ENCODE results near the gene ALOX15B.

Gene ALOX15B

DNA sequence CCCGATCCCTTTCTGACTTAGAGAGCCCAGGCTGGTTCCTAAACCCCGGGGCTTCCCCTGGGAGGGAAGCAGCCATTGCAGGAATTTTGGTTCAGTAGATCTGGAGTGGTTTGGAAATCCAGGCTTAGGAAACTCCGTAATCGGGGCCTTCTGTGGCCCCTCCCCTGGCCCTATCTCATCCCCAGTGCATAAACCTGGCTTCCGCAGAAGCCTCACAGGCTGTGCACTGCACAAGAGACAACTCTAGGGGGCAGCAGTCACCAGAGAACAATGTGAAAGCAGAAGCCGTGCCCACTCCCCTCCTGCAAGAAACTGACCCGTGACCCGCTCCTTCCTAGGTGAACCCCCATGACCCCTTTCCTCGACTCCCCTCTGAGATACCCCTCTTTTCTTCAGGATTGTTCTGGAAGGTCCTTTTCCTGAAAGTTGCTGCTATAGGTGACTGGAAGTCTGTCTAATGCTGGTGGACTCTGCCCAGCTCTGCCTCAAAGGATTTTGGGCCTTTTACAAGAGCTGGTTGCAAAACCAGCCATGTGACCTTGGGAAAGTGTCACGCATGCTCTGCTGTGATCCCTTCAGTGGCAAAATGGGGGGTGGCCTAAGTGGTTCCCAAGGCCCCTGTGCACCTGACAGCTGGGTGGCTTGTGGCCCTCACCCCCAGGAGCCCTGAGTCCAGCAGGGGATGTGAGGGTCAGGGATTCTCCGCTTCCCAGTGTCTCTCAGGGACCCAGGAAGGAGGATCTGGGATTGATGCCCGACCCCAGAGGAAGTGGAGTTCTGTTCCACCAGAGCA is 22.0 kb upstream of the ALOX15B start:
- H3K27ac ChIP-seq (ENCODE audit: low read length) = no peak overlapping the region
- no peaks in the 10 kb centered on the region for H3K36me3 ChIP-seq (ENCODE audit: insufficient read depth, low read length)
- H3K9ac ChIP-seq (ENCODE audit: low read depth, low read length) = no peak overlapping the region
- H3K4me1 ChIP-seq (ENCODE audit: insufficient read depth, low read length) = no peaks in the 10 kb centered on the region
- no peaks in the 10 kb centered on the region for H3K9me3 ChIP-seq (ENCODE audit: insufficient read depth, low read length, severe bottlenecking)
- TF ChIP-seq, protein P1, sequence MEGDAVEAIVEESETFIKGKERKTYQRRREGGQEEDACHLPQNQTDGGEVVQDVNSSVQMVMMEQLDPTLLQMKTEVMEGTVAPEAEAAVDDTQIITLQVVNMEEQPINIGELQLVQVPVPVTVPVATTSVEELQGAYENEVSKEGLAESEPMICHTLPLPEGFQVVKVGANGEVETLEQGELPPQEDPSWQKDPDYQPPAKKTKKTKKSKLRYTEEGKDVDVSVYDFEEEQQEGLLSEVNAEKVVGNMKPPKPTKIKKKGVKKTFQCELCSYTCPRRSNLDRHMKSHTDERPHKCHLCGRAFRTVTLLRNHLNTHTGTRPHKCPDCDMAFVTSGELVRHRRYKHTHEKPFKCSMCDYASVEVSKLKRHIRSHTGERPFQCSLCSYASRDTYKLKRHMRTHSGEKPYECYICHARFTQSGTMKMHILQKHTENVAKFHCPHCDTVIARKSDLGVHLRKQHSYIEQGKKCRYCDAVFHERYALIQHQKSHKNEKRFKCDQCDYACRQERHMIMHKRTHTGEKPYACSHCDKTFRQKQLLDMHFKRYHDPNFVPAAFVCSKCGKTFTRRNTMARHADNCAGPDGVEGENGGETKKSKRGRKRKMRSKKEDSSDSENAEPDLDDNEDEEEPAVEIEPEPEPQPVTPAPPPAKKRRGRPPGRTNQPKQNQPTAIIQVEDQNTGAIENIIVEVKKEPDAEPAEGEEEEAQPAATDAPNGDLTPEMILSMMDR (IDR thresholded peaks at IDR 0.05; ENCODE audit: borderline replicate concordance, extremely low read depth, low read length, poor library complexity, severe bottlenecking) = peak; percentile 70
- TF ChIP-seq EZH2 (IDR thresholded peaks at IDR 0.05; ENCODE audit: borderline replicate concordance, low read depth, low read length, severe bottlenecking) = no peak
- peaks cover 9% of the 10 kb centered on the region for H3K27me3 ChIP-seq (ENCODE audit: insufficient read depth, low read length, poor library complexity)
- no peak overlapping the region for H3K4me2 ChIP-seq (ENCODE audit: insufficient read depth, low read length)
- H3K79me2 ChIP-seq (ENCODE audit: insufficient read depth, low read length) = no peaks in the 10 kb centered on the region
- ATAC-seq (ENCODE audit: insufficient read depth, low read depth) (no peak), DNase-seq (peak; percentile 32)
- H4K20me1 ChIP-seq (ENCODE audit: insufficient read depth, low read length) = no peaks in the 10 kb centered on the region; the same call in 1 of the 2 replicates
- no peak overlapping the region for H3K4me3 ChIP-seq (ENCODE audit: low read depth in 1 of 2, low read length in 2 of 2)
- no peak overlapping the region for H2AFZ ChIP-seq (ENCODE audit: low read depth, low read length)

DNA sequence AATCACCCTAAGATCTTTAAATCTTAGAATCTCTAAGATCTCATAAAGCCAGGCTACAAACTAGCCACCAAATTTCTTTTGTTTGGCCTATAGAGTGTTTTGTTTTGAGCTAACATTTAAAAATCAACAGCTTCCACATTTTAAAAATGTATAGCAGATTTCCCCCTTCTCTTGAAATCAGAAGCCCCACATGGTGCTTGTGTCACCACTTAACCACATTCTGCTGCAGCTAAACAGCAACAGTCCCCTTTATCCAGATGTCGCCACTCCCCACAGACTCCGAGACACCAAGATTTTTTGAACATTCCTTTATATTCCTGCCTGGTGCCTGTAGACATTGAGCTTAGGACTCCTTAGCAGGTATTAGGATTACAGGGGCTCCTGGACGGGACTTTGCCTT is 20.4 kb upstream of the ALOX15B start:
- DNase-seq (no peak), ATAC-seq (ENCODE audit: insufficient read depth, low read depth) (no peak)
- Histone ChIP-seq H3K4me3 (ENCODE audit: low read depth in 1 of 2, low read length in 2 of 2) (no peak overlapping the region), H3K36me3 (ENCODE audit: insufficient read depth, low read length) (no peaks in the 10 kb centered on the region), H3K4me2 (ENCODE audit: insufficient read depth, low read length) (no peak overlapping the region), H3K9me3 (ENCODE audit: insufficient read depth, low read length, severe bottlenecking) (no peaks in the 10 kb centered on the region), H3K27me3 (ENCODE audit: insufficient read depth, low read length, poor library complexity) (peaks cover 9% of the 10 kb centered on the region), H3K9ac (ENCODE audit: low read depth, low read length) (no peak overlapping the region), H2AFZ (ENCODE audit: low read depth, low read length) (no peak overlapping the region), H3K27ac (ENCODE audit: low read length) (no peak overlapping the region), H3K4me1 (ENCODE audit: insufficient read depth, low read length) (no peaks in the 10 kb centered on the region), H3K79me2 (ENCODE audit: insufficient read depth, low read length) (no peaks in the 10 kb centered on the region), H4K20me1 (ENCODE audit: insufficient read depth, low read length) (no peaks in the 10 kb centered on the region; the same call in 1 of the 2 replicates)
- TF ChIP-seq, protein P1 (IDR thresholded peaks at IDR 0.05; ENCODE audit: borderline replicate concordance, extremely low read depth, low read length, poor library complexity, severe bottlenecking) = no peak
- no peak for TF ChIP-seq EZH2 (IDR thresholded peaks at IDR 0.05; ENCODE audit: borderline replicate concordance, low read depth, low read length, severe bottlenecking)

DNA sequence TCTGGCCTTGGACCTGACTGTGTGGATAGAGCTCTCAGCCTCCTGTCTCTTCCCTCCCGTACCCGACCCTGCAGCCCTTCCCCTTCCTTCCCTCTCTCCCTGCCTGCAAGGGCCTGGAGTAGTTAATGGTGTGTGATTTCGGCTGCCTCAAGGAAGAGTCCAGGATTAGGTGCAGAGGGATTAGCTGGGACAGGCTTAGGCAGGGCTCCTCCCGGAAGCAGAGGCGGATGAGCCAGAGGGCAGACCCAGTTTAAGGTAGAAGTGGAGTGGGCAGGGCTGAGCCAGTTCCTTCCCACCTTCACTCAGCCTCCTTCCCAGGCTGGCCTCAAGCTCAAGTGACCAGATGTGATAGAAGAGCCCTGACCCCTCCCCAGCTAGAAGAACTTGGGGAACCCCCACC is 19.7 kb upstream of the ALOX15B start:
- Histone ChIP-seq H3K4me1 (ENCODE audit: insufficient read depth, low read length) (no peaks in the 10 kb centered on the region), H3K27me3 (ENCODE audit: insufficient read depth, low read length, poor library complexity) (peaks cover 9% of the 10 kb centered on the region), H3K9me3 (ENCODE audit: insufficient read depth, low read length, severe bottlenecking) (no peaks in the 10 kb centered on the region), H2AFZ (ENCODE audit: low read depth, low read length) (no peak overlapping the region), H3K9ac (ENCODE audit: low read depth, low read length) (no peak overlapping the region), H3K4me2 (ENCODE audit: insufficient read depth, low read length) (no peak overlapping the region), H3K36me3 (ENCODE audit: insufficient read depth, low read length) (no peaks in the 10 kb centered on the region), H4K20me1 (ENCODE audit: insufficient read depth, low read length) (no peaks in the 10 kb centered on the region; the same call in 1 of the 2 replicates), H3K27ac (ENCODE audit: low read length) (no peak overlapping the region), H3K79me2 (ENCODE audit: insufficient read depth, low read length) (no peaks in the 10 kb centered on the region), H3K4me3 (ENCODE audit: low read depth in 1 of 2, low read length in 2 of 2) (no peak overlapping the region)
- ATAC-seq (ENCODE audit: insufficient read depth, low read depth) (no peak), DNase-seq (no peak)
- TF ChIP-seq EZH2 (IDR thresholded peaks at IDR 0.05; ENCODE audit: borderline replicate concordance, low read depth, low read length, severe bottlenecking) = no peak
- TF ChIP-seq, protein P1 (IDR thresholded peaks at IDR 0.05; ENCODE audit: borderline replicate concordance, extremely low read depth, low read length, poor library complexity, severe bottlenecking) = no peak

Data from DND-41 (cell line).